Activated T-cell treated with anti-CD3 and anti-CD28 coated beads, Interleukin-2, amount 50 U/mL, for 4 hours (primary cell): ENCODE results near the gene IGHMBP2. TPM values are rescaled to one million over a fixed set of nuclear protein-coding genes. Genes with fewer than 3 reads are reported as not detected.
"Not testable (repeated sequence)": the region's sequence is repeated elsewhere in the genome, so short reads cannot be mapped to it uniquely, and the experiment has no call there.

ENCODE experiments used
- ATAC-seq, 2 donors: fragments of 200-7000 bp; cut with Tn5 transposase; one replicate each; pipeline ENCODE4 v1.10.0; 2021
- DNase-seq: peaks from one replicate; pipeline ENCODE4 v3.0.0-alpha.2; 2020
- H3K27me3 Mint-ChIP-seq: one replicate; pipeline ENCODE4 v1.8.0; 2021; ENCODE audit warnings: low read depth, mixed read lengths
- H3K36me3 Mint-ChIP-seq: one replicate; pipeline ENCODE4 v1.8.0; 2022; ENCODE audit warnings: mixed read lengths; ENCODE audit not compliant: insufficient read depth
- H3K4me1 Mint-ChIP-seq: one replicate; pipeline ENCODE4 v1.8.0; 2021; ENCODE audit warnings: low read depth, mixed read lengths
- H3K4me3 Mint-ChIP-seq: one replicate; pipeline ENCODE4 v1.8.0; 2021; ENCODE audit warnings: mild to moderate bottlenecking, moderate library complexity, mixed read lengths
- H3K9me3 Mint-ChIP-seq: one replicate; pipeline ENCODE4 v1.8.0; 2021; ENCODE audit warnings: mixed read lengths
- total RNA-seq, 3 donors: library from RNA; stranded (reverse); gene quantifications; one replicate each; pipeline ENCODE4 v1.2.1, GENCODE V29; 2021

The IGHMBP2 gene
- total RNA-seq = 10 to 100 TPM; 26.6 to 34.0 (median 29.6) TPM

DNA sequence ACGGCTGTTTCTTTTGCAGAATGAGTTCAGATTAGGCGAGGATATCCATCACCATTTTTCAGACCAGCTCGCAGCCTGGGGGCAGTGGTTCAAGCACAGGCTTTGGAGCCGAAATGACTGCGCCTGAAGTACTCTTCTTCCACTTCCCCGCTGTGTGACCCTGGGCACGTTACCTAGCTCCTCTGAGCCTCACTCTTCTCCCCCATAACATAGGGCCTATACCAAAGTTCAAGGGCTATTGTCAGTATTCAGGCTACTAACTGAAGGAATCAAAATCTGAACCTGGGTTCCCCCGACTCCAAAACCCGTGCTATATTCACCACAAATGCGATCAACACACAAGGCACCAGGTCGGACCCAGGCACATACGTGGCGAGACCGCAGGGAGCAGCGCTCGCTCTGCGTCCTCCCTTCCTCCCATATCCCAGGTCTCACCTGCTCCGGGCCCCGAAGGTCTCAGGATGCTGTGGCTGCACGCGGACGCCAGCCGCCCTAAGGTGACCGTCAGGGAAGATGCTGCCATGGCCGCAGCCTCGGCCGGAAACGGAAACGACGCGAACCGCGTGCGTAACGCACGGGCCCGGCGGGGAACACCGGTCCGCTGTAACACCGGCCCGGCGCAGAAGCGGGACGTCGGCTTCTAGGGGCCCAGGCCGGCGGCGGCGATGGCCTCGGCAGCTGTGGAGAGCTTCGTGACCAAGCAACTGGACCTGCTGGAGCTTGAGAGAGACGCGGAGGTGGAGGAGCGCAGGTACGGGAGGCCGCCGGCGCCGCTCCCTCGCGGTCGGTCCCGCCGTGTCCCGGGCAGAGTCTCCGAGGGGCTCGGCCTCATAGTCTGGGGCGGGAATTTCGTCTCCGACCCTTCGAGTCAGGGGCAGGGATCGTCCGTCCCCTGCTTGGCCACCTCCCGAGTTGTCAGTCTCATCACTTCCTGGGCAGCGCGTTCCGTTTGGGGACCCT lies at the start of gene IGHMBP2, which contains the start of gene MRPL21:
Gene IGHMBP2 (plus strand): TSS at position 604 of the 960 bp plus-strand sequence. CDS start 62 bp downstream, at position 666.
Gene MRPL21 (minus strand): TSS at position 545 of the 960 bp plus-strand sequence. CDS start 22 bp downstream, at position 523.
- Mint-ChIP-seq H3K27me3 (no peaks in the 10 kb centered on the region), H3K9me3 (no peaks in the 10 kb centered on the region), H3K4me3 (peak within 1 kb of the TSS; percentile 99), H3K36me3 (peaks cover 28% of the 10 kb centered on the region), H3K4me1 (peaks cover 41% of the 10 kb centered on the region)
- ATAC-seq (peak; percentile 95 to 98), DNase-seq (peak; percentile 79)

GRCh38 chr11:68854273-68854958 lies 49.3 kb upstream of the IGHMBP2 start:
- peaks cover 29% of the 10 kb centered on the region for H3K27me3 Mint-ChIP-seq
- peak overlapping the region; percentile 33 for H3K4me3 Mint-ChIP-seq
- no peaks in the 10 kb centered on the region for H3K9me3 Mint-ChIP-seq
- peaks cover 2% of the 10 kb centered on the region for H3K4me1 Mint-ChIP-seq
- ATAC-seq = no peak
- no peak for DNase-seq
- no peaks in the 10 kb centered on the region for H3K36me3 Mint-ChIP-seq

- ATAC-seq (peak; percentile 73 to 77), DNase-seq (no peak)
- Mint-ChIP-seq H3K9me3 (no peaks in the 10 kb centered on the region), H3K4me3 (peak overlapping the region; percentile 67), H3K27me3 (peaks cover 29% of the 10 kb centered on the region), H3K36me3 (no peaks in the 10 kb centered on the region), H3K4me1 (peaks cover 2% of the 10 kb centered on the region)
Observed at GRCh38 chr11:68855205-68855981, 48.3 kb upstream of the IGHMBP2 start.

GRCh38 chr11:68856425-68857030 lies 47.2 kb upstream of the IGHMBP2 start:
- H3K36me3 Mint-ChIP-seq, H3K9me3 Mint-ChIP-seq, H3K4me3 Mint-ChIP-seq, DNase-seq, ATAC-seq, H3K4me1 Mint-ChIP-seq: not testable (repeated sequence)
- peaks cover 29% of the 10 kb centered on the region for H3K27me3 Mint-ChIP-seq

DNA sequence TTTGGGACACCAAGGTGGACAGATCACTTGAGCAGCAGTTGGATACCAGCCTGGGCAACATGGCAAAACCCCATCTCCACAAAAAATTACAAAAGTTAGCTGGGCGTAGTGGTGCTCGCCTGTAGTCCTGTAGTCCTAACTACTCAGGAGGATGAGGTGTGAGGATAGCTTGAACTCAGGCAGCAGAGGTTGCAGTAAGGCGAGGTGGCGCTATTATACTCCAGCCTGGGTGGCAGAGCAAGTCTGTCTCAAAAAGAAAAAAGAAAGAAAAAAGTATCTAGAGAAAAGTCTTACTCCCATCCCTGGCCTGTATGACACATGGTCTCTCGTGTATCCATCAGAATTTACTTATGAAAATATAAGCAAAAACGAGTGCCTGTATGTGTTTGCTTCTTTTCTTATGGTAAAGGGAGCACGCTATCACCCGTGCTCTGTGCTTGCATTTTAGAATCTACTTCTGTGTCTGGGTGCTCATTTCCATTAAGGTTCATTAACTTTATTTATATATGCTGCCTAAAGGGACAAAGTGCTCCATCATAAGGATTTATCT lies 46.6 kb upstream of the IGHMBP2 start:
- no peak overlapping the region for H3K4me3 Mint-ChIP-seq
- H3K4me1 Mint-ChIP-seq = peaks cover 2% of the 10 kb centered on the region
- H3K9me3 Mint-ChIP-seq = no peaks in the 10 kb centered on the region
- no peaks in the 10 kb centered on the region for H3K36me3 Mint-ChIP-seq
- no peak for DNase-seq
- peaks cover 26% of the 10 kb centered on the region for H3K27me3 Mint-ChIP-seq
- no peak for ATAC-seq

GRCh38 chr11:68859123-68859522 lies 44.6 kb upstream of the IGHMBP2 start:
- ATAC-seq = no peak
- DNase-seq = no peak
- no peak overlapping the region for H3K4me3 Mint-ChIP-seq
- peaks cover 9% of the 10 kb centered on the region for H3K27me3 Mint-ChIP-seq
- H3K9me3 Mint-ChIP-seq = peaks cover 4% of the 10 kb centered on the region
- peaks cover 2% of the 10 kb centered on the region for H3K4me1 Mint-ChIP-seq
- peaks cover 4% of the 10 kb centered on the region for H3K36me3 Mint-ChIP-seq

DNA sequence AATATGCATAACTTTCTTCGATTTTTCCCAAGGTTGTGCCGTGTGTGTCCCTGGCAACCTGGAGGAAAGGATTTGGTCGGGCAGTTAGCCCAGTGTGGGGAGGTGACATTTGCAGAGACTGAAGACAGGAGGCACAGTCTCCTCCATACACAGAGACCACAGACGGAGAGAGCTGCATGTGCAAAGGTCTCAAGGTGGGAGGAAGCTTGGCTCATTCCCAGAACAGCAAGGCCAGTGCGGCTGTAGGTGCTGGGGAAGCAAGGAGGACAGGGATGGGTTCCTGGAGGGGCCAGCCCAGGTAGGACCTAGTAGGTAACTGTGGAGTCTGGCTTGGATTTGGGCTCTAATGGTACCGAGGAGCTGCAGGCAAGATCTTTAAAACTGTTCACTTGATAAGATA lies 41.3 kb upstream of the IGHMBP2 start:
- H3K9me3 Mint-ChIP-seq = peaks cover 4% of the 10 kb centered on the region
- H3K4me1 Mint-ChIP-seq = no peaks in the 10 kb centered on the region
- ATAC-seq = no peak
- no peak overlapping the region for H3K4me3 Mint-ChIP-seq
- H3K36me3 Mint-ChIP-seq = peaks cover 4% of the 10 kb centered on the region
- no peak for DNase-seq
- H3K27me3 Mint-ChIP-seq = no peaks in the 10 kb centered on the region

DNA sequence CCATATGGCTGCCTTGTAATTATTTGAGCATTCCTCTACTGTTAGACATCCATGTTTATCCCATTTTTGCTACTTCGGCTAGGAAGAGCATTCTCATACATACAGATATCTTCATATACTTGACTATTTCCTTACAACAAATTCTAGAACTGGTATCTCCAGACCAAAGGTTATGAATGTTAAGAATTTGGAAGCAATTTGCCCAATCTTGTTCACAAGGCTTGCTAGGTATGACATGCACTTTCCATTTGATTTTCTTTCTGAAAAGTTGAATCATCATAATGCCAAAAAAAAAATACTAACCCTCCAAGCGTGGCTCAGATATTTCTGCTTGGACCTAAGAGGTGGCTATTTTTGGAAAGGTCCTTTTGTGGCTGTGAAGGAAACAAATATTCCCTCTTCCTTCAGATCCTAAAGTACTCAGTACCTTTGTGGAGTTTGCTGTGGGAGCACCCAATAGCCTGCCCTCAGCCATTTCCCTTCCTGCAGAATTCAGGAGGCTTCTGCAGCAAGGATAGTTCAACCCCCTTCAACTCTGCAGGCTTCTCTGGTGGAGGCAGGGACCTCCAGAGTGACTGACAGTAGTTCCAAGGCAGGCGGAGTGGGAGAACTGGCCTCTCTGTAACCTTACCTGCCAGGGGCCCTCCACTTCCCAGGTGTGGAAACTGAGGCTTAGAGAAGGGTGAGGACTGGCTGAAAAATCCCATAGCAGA lies 40.0 kb upstream of the IGHMBP2 start:
- H3K4me1 Mint-ChIP-seq = no peaks in the 10 kb centered on the region
- peaks cover 4% of the 10 kb centered on the region for H3K27me3 Mint-ChIP-seq
- DNase-seq (no peak), ATAC-seq (no peak)
- peaks cover 6% of the 10 kb centered on the region for H3K36me3 Mint-ChIP-seq
- no peak overlapping the region for H3K4me3 Mint-ChIP-seq
- peaks cover 4% of the 10 kb centered on the region for H3K9me3 Mint-ChIP-seq

- ATAC-seq = no peak
- H3K27me3 Mint-ChIP-seq = peaks cover 19% of the 10 kb centered on the region
- H3K4me1 Mint-ChIP-seq = peaks cover 10% of the 10 kb centered on the region
- H3K4me3 Mint-ChIP-seq = no peak overlapping the region
- peaks cover 9% of the 10 kb centered on the region for H3K36me3 Mint-ChIP-seq
- no peak for DNase-seq
- H3K9me3 Mint-ChIP-seq = peaks cover 4% of the 10 kb centered on the region
Observed at GRCh38 chr11:68865241-68865640, 38.5 kb upstream of the IGHMBP2 start.

DNA sequence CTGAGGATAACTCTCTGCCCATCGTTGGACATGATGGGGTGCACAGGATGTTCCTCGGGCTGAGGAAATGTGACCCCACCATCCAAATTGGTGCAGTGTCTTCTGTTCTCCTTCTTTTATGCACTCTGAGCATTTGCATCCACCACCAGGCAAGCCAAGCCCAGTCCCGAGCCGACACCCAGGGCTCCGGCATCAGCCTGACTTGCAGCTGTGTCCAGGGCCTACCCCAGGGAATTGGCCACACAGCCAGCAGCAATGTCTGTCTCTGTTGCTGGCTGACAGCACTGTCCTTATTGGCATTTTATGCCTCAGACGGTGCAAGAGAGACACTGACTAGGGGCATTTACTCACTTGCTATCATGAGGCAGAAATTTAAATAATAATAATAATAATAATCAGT lies 36.6 kb upstream of the IGHMBP2 start:
- Mint-ChIP-seq H3K4me3 (no peak overlapping the region), H3K9me3 (peaks cover 4% of the 10 kb centered on the region), H3K4me1 (peaks cover 10% of the 10 kb centered on the region), H3K36me3 (peaks cover 9% of the 10 kb centered on the region), H3K27me3 (peaks cover 24% of the 10 kb centered on the region)
- ATAC-seq = no peak
- no peak for DNase-seq

DNA sequence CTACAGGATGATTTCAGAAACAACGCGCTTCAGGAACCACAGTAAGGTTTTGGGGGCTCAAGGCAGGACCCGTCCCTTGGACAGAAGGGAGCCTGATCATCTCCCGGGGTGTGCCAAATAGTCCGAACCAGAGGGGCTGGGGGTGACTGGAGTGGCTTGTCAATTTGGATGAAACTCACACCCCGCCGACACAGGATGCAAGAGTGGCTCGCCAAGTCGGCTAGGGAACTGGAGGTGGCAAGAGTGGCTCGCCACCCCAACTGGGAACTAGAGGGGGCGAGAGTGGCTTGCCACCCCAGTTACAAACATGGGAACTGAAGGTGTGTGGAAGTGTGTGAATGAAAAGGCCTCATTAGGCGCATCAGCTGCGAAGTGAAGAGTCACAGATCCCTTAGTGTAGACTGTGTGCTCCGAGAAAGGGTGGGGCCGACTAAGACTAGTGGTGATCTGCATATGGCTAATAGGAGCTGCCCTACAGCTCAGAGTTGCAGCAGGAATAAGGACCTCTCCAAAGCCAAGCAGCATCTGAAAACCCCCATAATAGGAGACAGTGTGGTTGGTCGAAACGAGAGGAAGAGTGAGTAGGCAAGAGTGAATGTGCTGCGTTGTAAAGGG lies 35.4 kb upstream of the IGHMBP2 start:
- Mint-ChIP-seq H3K27me3 (peaks cover 24% of the 10 kb centered on the region), H3K36me3 (peaks cover 8% of the 10 kb centered on the region), H3K4me1 (peaks cover 10% of the 10 kb centered on the region), H3K9me3 (peaks cover 3% of the 10 kb centered on the region), H3K4me3 (no peak overlapping the region)
- ATAC-seq = no peak
- no peak for DNase-seq

DNA sequence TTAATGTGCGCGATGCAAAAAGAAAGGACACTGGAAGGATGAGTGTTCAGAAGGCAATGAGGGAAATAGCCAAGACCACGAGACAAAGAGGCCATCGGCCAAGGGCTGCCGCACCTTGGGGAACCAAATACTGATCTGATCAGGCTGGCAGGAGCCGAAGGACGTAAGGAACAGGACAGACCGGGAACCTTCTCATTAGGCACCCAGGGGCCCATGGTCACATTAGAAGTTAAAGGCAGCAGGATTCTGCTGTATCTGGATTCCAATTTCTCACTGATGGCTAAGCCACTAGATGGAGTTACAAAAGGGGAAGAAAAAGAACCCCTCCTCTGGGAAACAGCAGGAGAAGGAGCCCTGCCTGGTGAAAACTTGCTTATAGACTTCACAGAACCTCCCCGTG lies 33.2 kb upstream of the IGHMBP2 start:
- no peak for ATAC-seq
- Mint-ChIP-seq H3K27me3 (peaks cover 24% of the 10 kb centered on the region), H3K4me1 (peaks cover 10% of the 10 kb centered on the region)

More for the DNA sequence above, 33.2 kb upstream of the IGHMBP2 start:
- Mint-ChIP-seq H3K36me3 (peaks cover 5% of the 10 kb centered on the region), H3K9me3 (no peaks in the 10 kb centered on the region), H3K4me3 (peak overlapping the region; percentile 69)
- no peak for DNase-seq
